ENCODE data around the gene MGAT4A.

Gene MGAT4A

GRCh38 chr2:98643496-98644100, 87.3 kb downstream of the MGAT4A start:
- Histone ChIP-seq H3K27ac (no peak overlapping the region), H3K9me3 (ENCODE audit: low read depth, low read length) (no peaks in the 10 kb centered on the region), H3K4me3 (no peak overlapping the region), H3K36me3 (ENCODE audit: insufficient read depth, low read length) (no peaks in the 10 kb centered on the region), H3K9ac (ENCODE audit: insufficient read length) (no peak overlapping the region)
- no peak for TF ChIP-seq FOXP2 (optimal IDR thresholded peaks at IDR 0.05; ENCODE audit: control extremely low read depth, extremely low read length, insufficient read depth)
- no peak for TF ChIP-seq POLR2AphosphoS5 (IDR thresholded peaks at IDR 0.05; ENCODE audit: borderline replicate concordance, low read depth, low read length)
- TF ChIP-seq EZH2 (IDR thresholded peaks at IDR 0.05), result no peak
- DNase-seq (ENCODE audit: low read depth, low spot score), result no peak

DNA sequence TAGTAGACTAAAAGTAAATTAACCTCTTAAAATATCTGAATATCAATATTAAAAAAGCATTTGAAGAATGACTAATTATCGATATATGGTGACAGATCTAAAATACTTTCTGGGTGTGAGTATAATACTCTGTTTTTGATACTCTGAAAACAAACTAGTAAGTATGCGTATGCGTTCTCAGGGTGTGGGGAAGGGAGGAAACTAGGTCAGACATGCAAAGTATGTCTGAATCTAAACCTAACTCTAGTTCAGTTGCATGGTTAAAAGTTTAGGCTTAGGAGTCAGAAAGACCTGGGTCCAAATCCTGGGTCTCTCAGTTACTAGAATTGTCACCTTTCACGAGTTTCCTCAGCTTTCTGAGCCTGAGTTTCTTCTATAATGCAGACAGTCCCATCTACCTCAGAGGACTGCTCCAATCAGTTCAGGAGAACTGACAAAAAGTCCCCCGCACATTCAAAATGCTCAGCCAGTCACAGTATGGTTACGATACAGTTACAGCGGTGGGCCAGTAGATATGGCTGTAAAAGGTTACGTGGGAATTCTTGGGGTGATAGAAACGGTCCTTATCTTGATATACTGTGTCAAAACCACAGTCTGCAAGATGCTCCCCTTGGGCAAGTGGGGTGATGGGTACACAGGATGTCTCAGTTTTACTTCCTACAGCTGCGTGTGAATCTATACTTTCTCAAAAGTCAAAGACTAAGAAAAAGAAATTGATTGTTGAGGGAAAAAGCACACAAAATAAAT, 93.4 kb downstream of the MGAT4A start:
- no peak overlapping the region for H3K27ac ChIP-seq
- peaks cover 3% of the 10 kb centered on the region; the same call in 1 of the 2 replicates for H3K36me3 ChIP-seq (ENCODE audit: insufficient read depth, low read length)
- no peak for DNase-seq (ENCODE audit: low read depth, low spot score)
- H3K9ac ChIP-seq (ENCODE audit: insufficient read length), result no peak overlapping the region
- no peak overlapping the region for H3K4me3 ChIP-seq
- no peak for TF ChIP-seq EZH2 (IDR thresholded peaks at IDR 0.05)
- H3K9me3 ChIP-seq (ENCODE audit: low read depth, low read length), result no peaks in the 10 kb centered on the region

- no peak for DNase-seq (ENCODE audit: low read depth, low spot score)
Measured at GRCh38 chr2:98634406-98635092, 96.4 kb downstream of the MGAT4A start.

DNA sequence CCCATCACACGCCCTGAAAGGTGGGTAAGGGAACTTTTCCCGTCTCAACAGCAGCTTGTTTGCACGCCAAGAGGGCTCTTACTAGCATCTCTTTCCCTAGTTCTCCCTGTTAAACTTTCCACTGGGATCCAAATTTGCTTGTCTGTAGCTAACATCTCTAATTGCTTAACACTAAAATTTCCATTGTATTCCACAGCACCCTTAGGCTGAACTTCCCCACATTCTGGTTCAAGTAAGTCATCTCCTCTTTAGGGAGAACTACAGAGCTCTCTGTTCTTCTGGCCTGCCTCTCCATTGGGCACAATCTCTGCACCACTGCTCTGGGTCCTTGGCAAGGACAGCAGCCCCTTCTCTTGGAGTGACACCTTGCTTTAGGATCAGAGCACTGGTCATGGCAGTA, 98.6 kb downstream of the MGAT4A start:
- H3K36me3 ChIP-seq (ENCODE audit: insufficient read depth, low read length), result no peaks in the 10 kb centered on the region
- no peak for DNase-seq (ENCODE audit: low read depth, low spot score)
- no peaks in the 10 kb centered on the region for H3K9me3 ChIP-seq (ENCODE audit: low read depth, low read length)

More at GRCh38 chr2:98634406-98635092, 96.4 kb downstream of the MGAT4A start:
- Histone ChIP-seq H3K4me3 (no peak overlapping the region), H3K27ac (no peak overlapping the region), H3K9me3 (ENCODE audit: low read depth, low read length) (no peaks in the 10 kb centered on the region), H3K9ac (ENCODE audit: insufficient read length) (no peak overlapping the region), H3K36me3 (ENCODE audit: insufficient read depth, low read length) (peaks cover 3% of the 10 kb centered on the region; the same call in 1 of the 2 replicates)
- TF ChIP-seq FOXP2 (optimal IDR thresholded peaks at IDR 0.05; ENCODE audit: control extremely low read depth, extremely low read length, insufficient read depth), result no peak
- no peak for TF ChIP-seq POLR2AphosphoS5 (IDR thresholded peaks at IDR 0.05; ENCODE audit: borderline replicate concordance, low read depth, low read length)
- no peak for TF ChIP-seq EZH2 (IDR thresholded peaks at IDR 0.05)

DNA sequence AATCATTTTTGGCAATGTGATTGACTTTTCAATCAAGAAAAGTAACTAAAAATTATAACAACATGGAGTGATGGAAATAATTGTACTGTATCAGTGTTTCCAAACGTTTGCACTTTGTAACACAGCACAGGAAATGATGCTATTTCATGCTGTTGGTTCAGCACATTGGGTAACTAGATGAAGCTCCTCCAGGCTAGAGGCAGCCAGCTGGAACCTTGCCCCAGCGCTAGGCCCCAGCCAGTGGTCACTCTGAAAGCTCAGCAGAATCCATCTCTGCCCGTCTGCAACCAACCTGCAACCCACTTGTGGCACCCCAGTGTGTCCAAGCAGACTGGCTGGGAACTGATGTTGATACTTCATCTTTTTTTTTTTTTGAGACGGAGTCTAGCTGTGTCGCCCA, 107.3 kb downstream of the MGAT4A start:
- DNase-seq (ENCODE audit: low read depth, low spot score), result no peak
- Histone ChIP-seq H3K4me3 (no peak overlapping the region), H3K9me3 (ENCODE audit: low read depth, low read length) (no peaks in the 10 kb centered on the region), H3K9ac (ENCODE audit: insufficient read length) (no peak overlapping the region), H3K27ac (no peak overlapping the region), H3K36me3 (ENCODE audit: insufficient read depth, low read length) (peaks cover 6% of the 10 kb centered on the region)
- TF ChIP-seq FOXP2 (optimal IDR thresholded peaks at IDR 0.05; ENCODE audit: control extremely low read depth, extremely low read length, insufficient read depth) (no peak), POLR2AphosphoS5 (IDR thresholded peaks at IDR 0.05; ENCODE audit: borderline replicate concordance, low read depth, low read length) (no peak), EZH2 (IDR thresholded peaks at IDR 0.05) (no peak)

More for the DNA sequence above, 98.6 kb downstream of the MGAT4A start:
- no peak overlapping the region for H3K27ac ChIP-seq
- H3K9ac ChIP-seq (ENCODE audit: insufficient read length), result no peak overlapping the region
- no peak overlapping the region for H3K4me3 ChIP-seq
- TF ChIP-seq POLR2AphosphoS5 (IDR thresholded peaks at IDR 0.05; ENCODE audit: borderline replicate concordance, low read depth, low read length) (no peak), EZH2 (IDR thresholded peaks at IDR 0.05) (no peak), FOXP2 (optimal IDR thresholded peaks at IDR 0.05; ENCODE audit: control extremely low read depth, extremely low read length, insufficient read depth) (no peak)

DNA sequence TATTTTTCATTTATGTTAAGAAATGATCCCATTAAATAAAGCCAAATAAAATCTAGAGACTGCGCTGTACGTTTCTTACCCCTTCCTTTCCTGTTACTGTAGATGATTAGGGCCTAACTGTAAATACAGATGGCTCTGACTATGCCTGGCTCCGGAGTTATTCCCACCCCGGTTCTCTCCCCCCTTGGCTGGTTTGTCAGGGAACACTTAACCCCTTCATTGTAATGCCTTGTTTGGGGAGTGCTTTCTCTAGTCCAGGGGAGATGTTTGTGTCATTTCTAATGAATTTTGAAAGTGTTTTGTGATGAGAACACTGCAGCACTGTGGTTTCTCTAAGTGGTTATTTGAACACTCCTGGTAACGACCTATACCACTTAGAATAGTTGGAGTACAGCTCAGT, 113.8 kb downstream of the MGAT4A start:
- Histone ChIP-seq H3K4me3 (no peak overlapping the region), H3K9ac (ENCODE audit: insufficient read length) (no peak overlapping the region), H3K36me3 (ENCODE audit: insufficient read depth, low read length) (peaks cover 50% of the 10 kb centered on the region), H3K9me3 (ENCODE audit: low read depth, low read length) (no peaks in the 10 kb centered on the region), H3K27ac (no peak overlapping the region)
- no peak for DNase-seq (ENCODE audit: low read depth, low spot score)
- TF ChIP-seq POLR2AphosphoS5 (IDR thresholded peaks at IDR 0.05; ENCODE audit: borderline replicate concordance, low read depth, low read length), result no peak
- no peak for TF ChIP-seq EZH2 (IDR thresholded peaks at IDR 0.05)
- TF ChIP-seq FOXP2 (optimal IDR thresholded peaks at IDR 0.05; ENCODE audit: control extremely low read depth, extremely low read length, insufficient read depth), result no peak

DNA sequence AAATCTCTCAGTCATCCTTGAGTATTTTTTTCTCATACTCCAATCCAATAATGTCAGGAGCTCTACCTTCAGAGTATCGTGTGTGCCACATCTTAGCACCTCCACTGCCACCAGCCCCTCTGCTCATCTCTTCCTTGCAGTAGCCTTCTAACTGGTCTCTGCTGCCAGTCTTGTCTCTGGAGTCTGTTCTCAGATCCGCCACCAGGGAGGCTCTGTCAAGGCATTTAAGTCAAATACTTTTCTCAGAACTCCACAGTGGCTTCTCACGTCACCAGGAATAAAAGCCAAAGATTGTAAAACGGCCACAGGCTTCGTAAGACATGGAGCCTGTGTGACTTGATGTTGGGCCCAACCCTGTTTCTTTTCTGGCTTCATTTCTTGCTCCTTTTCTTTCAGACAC, 115.5 kb downstream of the MGAT4A start:
- Histone ChIP-seq H3K9ac (ENCODE audit: insufficient read length) (no peak overlapping the region), H3K4me3 (no peak overlapping the region), H3K36me3 (ENCODE audit: insufficient read depth, low read length) (peaks cover 60% of the 10 kb centered on the region), H3K27ac (no peak overlapping the region), H3K9me3 (ENCODE audit: low read depth, low read length) (no peaks in the 10 kb centered on the region)
- no peak for DNase-seq (ENCODE audit: low read depth, low spot score)
- no peak for TF ChIP-seq POLR2AphosphoS5 (IDR thresholded peaks at IDR 0.05; ENCODE audit: borderline replicate concordance, low read depth, low read length)
- no peak for TF ChIP-seq EZH2 (IDR thresholded peaks at IDR 0.05)
- no peak for TF ChIP-seq FOXP2 (optimal IDR thresholded peaks at IDR 0.05; ENCODE audit: control extremely low read depth, extremely low read length, insufficient read depth)

- H3K9me3 ChIP-seq (ENCODE audit: low read depth, low read length), result no peaks in the 10 kb centered on the region
- no peak for TF ChIP-seq EZH2 (IDR thresholded peaks at IDR 0.05)
- TF ChIP-seq POLR2AphosphoS5 (IDR thresholded peaks at IDR 0.05; ENCODE audit: borderline replicate concordance, low read depth, low read length), result no peak
- no peak overlapping the region for H3K27ac ChIP-seq
- H3K36me3 ChIP-seq (ENCODE audit: insufficient read depth, low read length), result peaks cover 63% of the 10 kb centered on the region
- H3K9ac ChIP-seq (ENCODE audit: insufficient read length), result no peak overlapping the region
- DNase-seq (ENCODE audit: low read depth, low spot score), result no peak
- H3K4me3 ChIP-seq, result no peak overlapping the region
Measured at GRCh38 chr2:98614024-98614739, 116.8 kb downstream of the MGAT4A start.
